ENCODE results near the gene POU2F1. TPM values are rescaled to one million over a fixed set of nuclear protein-coding genes. Genes with fewer than 3 reads are reported as not detected.
"Not testable (repeated sequence)": the region's sequence is repeated elsewhere in the genome, so short reads cannot be mapped to it uniquely, and the experiment has no call there.

POU2F1 gene
- total RNA-seq, 1 donor from 2014 or later, result 17.2 TPM

DNA sequence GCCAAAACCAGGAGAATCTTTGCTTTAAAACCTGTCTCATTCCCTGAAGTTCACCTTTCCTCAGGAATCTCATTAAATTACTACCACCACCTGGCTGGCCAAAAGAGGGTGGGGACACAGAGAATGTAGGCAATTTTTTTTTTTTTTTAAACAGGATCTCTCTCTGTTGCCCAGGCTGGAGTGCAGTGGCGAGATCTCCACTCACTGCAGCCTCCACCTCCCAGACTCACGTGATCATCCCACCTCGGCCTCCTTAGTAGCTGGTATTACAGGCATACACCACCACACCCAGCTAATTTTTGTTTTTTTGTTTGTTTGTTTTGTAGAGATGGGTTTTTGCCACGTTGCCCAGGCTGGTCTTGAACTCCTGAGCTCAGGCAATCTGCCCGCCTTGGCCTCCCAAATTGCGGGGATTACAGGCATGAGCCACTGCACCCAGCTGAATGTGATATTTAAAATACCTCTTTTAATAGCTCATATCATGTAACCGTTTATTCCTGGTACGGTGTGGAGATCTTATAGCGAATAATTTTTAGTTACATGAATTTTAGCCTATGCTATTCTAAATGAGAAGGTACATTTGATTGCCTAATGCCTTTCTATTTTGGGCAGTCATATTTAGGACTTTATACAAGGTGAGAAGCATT is 84.5 kb downstream of the POU2F1 start:
- Mint-ChIP-seq H3K36me3 (ENCODE audit: low read depth) (peaks cover 1% of the 10 kb centered on the region), H3K27me3 (no peaks in the 10 kb centered on the region), H3K27ac (no peak overlapping the region), H3K4me1 (peaks cover 3% of the 10 kb centered on the region), H3K4me3 (no peak overlapping the region), H3K9me3 (no peaks in the 10 kb centered on the region)
- no peak for DNase-seq
- intact Hi-C loops (cut with micrococcal nuclease), result no loop called here

DNA sequence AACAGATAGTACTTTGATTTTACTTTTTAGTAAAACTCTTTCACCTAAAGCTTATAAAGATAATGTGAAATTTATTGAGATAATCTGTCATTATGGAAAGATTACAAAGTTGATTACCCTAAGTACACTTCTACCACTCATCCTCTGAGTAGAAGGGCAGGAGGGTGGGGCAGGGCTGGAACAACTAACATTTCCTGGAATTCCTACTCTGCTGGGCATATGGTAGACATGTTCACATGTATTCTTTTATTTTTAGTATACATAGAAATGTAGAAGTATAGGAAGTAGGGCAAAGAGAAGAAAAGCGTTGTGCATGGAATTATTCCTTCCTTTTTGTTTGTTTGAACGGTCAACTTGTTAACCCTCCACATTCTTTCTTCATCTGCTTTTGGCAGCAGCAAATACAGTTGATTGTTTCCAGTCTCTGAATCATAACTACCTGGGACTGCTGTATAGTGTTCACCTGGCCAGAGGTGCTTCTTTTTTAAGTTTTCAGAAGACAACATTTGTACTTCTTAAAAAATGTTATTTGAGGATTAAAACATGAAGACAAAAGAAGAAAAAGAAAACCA is 85.1 kb downstream of the POU2F1 start:
- H3K9me3 Mint-ChIP-seq, result no peaks in the 10 kb centered on the region
- no peaks in the 10 kb centered on the region for H3K27me3 Mint-ChIP-seq

DNA sequence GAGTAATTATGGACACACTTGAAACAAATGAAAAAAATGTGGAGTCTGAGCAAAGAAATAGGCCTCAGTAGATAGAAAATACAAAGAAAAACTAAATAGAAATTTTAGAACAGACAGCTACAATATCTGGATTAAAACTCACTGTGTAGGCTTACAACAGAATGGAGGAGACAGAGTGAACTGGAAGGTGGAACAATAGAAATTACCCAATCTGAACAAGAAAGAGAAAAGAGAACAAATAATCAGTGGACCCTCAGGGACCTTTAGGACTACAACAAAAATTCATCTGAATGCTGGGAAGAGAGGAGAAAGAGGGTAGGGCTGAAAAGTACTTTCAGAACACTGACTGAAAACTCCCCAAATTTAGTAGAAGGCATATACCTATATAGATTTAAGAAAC is 90.0 kb downstream of the POU2F1 start:
- H3K27ac Mint-ChIP-seq, result no peak overlapping the region
- intact Hi-C loops (cut with micrococcal nuclease), result no loop called here
- no peaks in the 10 kb centered on the region for H3K27me3 Mint-ChIP-seq
- no peak for DNase-seq
- H3K4me3 Mint-ChIP-seq, result no peak overlapping the region
- H3K4me1 Mint-ChIP-seq, result peaks cover 13% of the 10 kb centered on the region
- no peaks in the 10 kb centered on the region for H3K9me3 Mint-ChIP-seq
- peaks cover 7% of the 10 kb centered on the region for H3K36me3 Mint-ChIP-seq (ENCODE audit: low read depth)

More for the DNA sequence above, 85.1 kb downstream of the POU2F1 start:
- no peak overlapping the region for H3K27ac Mint-ChIP-seq
- intact Hi-C loops (cut with micrococcal nuclease), result no loop called here
- peaks cover 5% of the 10 kb centered on the region for H3K4me1 Mint-ChIP-seq
- H3K36me3 Mint-ChIP-seq (ENCODE audit: low read depth), result peaks cover 1% of the 10 kb centered on the region
- H3K4me3 Mint-ChIP-seq, result no peak overlapping the region
- no peak for DNase-seq

DNA sequence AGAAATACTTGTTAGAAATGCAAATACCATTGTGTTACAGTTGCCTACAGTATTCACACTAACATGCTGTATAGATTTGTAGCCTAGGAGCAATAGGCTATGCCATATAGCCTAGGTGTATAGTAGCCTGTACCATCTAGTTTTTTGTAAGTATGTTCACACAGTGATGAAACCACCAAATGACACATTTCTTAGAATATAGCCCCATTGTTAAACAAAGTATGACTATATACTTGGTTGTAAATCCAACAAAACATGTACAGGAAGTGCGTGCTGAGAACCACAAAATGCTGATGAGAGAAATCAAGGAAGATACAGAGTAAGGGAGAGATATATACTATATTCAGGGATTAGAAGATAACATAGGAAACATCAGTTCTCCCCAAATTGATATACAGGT is 92.2 kb downstream of the POU2F1 start:
- intact Hi-C loops (cut with micrococcal nuclease), result no loop called here
- Mint-ChIP-seq H3K27me3 (no peaks in the 10 kb centered on the region), H3K27ac (peak overlapping the region; percentile 5), H3K4me1 (peaks cover 10% of the 10 kb centered on the region), H3K4me3 (no peak overlapping the region), H3K36me3 (ENCODE audit: low read depth) (peaks cover 18% of the 10 kb centered on the region), H3K9me3 (peaks cover 12% of the 10 kb centered on the region)
- peak; percentile 59 for DNase-seq

DNA sequence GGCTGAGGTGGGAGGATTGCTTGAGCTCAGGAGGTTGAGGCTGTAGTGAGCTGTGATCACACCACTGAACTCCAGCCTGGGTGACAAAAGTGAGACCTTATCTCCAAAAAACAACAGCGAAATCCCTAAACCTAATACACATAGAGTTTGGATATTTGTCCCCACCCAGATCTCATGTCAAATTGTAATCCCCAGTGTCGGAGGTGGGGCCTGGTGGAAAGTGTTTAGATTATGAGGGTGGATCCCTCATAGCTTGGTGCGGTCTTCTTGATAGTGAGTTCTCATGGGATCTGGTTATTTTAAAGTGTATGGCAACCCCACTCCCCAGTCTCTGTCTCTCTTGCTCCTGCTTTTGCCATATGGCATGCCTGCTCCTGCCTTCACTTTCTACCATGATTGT is 94.0 kb downstream of the POU2F1 start:
- Mint-ChIP-seq H3K4me3 (no peak overlapping the region), H3K27me3 (no peaks in the 10 kb centered on the region), H3K27ac (no peak overlapping the region), H3K36me3 (ENCODE audit: low read depth) (peaks cover 30% of the 10 kb centered on the region), H3K4me1 (peaks cover 10% of the 10 kb centered on the region), H3K9me3 (peaks cover 23% of the 10 kb centered on the region)
- intact Hi-C loops (cut with micrococcal nuclease), result no loop called here
- DNase-seq, result no peak

DNA sequence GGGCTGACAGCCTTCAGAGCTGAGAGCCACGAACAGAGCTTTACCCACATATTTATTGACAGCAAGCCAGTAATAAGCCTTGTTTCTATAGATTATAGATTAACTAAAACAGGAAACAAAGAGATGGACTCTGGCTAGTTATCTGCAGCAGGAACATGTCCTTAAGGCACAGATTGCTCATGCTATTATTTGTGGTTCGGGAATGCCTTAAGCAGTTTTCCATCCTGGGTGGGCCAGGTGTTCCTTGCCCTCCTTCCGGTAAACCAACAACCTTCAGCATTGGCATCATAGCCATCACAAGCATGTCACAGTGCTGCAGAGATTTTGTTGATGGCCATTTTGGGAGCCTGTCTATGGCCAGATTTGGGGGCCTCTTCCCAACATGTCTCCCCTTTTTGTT is 96.8 kb downstream of the POU2F1 start:
- H3K4me3 Mint-ChIP-seq, result no peak overlapping the region
- intact Hi-C loops (cut with micrococcal nuclease), result no loop called here
- H3K4me1 Mint-ChIP-seq, result peaks cover 6% of the 10 kb centered on the region
- no peaks in the 10 kb centered on the region for H3K27me3 Mint-ChIP-seq
- H3K9me3 Mint-ChIP-seq, result peaks cover 40% of the 10 kb centered on the region
- H3K36me3 Mint-ChIP-seq (ENCODE audit: low read depth), result peaks cover 47% of the 10 kb centered on the region
- H3K27ac Mint-ChIP-seq, result no peak overlapping the region
- DNase-seq, result no peak

DNA sequence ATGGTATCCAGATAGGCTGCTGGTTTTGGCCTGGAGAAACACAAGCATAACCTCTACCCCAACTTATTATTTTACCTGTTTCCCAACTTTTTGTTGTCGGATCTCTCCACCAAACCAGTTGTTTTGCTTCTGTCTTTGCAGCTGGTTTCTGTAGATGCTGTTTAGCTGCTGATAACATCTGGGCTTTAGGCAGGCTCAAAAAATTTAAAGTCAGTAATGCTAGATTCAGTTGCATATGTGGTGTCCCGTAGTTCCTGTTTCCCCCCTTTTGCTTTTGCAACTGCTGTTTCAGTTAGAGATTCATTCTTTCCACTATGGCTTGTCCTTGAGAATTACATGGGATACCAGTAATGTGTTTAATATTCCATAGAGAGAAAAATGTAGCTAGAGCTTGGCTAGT is 98.5 kb downstream of the POU2F1 start:
- peaks cover 58% of the 10 kb centered on the region for H3K36me3 Mint-ChIP-seq (ENCODE audit: low read depth)
- H3K9me3 Mint-ChIP-seq, result peaks cover 46% of the 10 kb centered on the region
- intact Hi-C loops (cut with micrococcal nuclease); H3K4me1 Mint-ChIP-seq; H3K27ac Mint-ChIP-seq; H3K4me3 Mint-ChIP-seq; H3K27me3 Mint-ChIP-seq; DNase-seq: not testable (repeated sequence)

DNA sequence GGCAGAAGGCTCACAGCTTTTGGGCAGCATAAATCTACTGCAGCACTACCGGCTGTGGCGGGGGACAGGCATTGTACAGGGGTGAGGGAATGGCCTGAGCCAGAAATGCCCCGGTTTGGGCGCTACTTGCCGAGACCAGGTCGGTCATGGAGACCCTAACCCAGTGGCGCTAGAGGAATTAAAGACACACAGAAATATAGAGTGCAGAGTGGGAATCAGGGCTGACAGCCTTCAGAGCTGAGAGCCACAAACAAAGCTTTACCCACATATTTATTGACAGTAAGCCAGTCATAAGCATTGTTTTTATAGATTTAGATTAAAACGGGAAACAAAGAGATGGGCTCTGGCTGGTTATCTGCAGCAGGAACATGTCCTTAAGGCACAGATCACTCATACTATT is 101.8 kb downstream of the POU2F1 start:
- Mint-ChIP-seq H3K36me3 (ENCODE audit: low read depth) (peaks cover 62% of the 10 kb centered on the region), H3K27ac (no peak overlapping the region), H3K9me3 (peaks cover 47% of the 10 kb centered on the region), H3K4me3 (no peak overlapping the region), H3K27me3 (no peaks in the 10 kb centered on the region), H3K4me1 (no peaks in the 10 kb centered on the region)
- no peak for DNase-seq
- intact Hi-C loops (cut with micrococcal nuclease), result no loop called here

DNA sequence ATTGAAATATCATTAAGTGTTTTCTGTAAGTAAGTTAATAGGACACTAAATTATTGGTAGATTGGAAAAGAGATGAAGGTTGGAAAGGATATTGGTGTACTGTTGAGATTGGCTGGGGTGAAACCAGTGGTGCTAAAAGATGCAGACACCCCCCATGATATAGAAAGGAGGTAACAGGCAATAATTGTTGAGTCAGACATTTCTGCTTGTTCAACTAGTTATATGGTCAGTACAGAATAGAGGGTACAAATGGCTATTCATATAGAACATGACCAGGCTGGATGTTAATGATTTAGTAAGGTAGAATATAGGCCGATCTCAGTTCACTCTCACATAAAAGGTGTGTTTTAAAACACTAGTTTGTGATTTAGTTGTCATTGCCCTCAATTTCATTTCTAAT is 104.5 kb downstream of the POU2F1 start:
- no peak overlapping the region for H3K27ac Mint-ChIP-seq
- peaks cover 28% of the 10 kb centered on the region for H3K9me3 Mint-ChIP-seq
- no peak overlapping the region for H3K4me3 Mint-ChIP-seq
- peaks cover 43% of the 10 kb centered on the region for H3K36me3 Mint-ChIP-seq (ENCODE audit: low read depth)
- no peaks in the 10 kb centered on the region for H3K27me3 Mint-ChIP-seq
- H3K4me1 Mint-ChIP-seq, result no peaks in the 10 kb centered on the region
- DNase-seq, result no peak
- intact Hi-C loops (cut with micrococcal nuclease), result no loop called here

DNA sequence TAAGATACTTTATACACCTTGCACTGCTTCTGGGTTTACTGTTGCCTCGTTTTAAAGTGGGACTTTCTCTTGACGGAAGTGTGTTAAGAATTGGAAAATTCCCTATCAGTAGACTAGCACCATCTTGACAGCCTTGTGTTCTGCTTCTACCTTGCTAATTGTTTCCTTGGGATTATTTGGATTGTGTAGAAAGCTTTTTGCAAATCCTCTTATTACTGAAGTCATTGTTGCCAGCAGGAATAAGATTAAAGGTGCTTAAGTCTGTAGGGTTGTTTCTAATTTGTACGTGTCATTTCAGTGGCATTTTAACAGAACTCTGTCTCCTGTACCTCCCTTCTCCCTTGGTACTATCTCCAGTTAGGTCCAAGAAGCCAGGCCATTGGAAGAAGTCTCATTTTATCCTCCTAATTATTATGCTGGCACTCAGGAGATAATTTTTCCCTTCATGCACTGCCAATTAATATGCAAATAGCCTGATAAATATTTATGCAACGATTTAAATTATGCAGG is 107.7 kb downstream of the POU2F1 start:
- H3K4me1 Mint-ChIP-seq, result peaks cover 14% of the 10 kb centered on the region
- intact Hi-C loops (cut with micrococcal nuclease), result no loop called here
- H3K27me3 Mint-ChIP-seq, result no peaks in the 10 kb centered on the region

DNA sequence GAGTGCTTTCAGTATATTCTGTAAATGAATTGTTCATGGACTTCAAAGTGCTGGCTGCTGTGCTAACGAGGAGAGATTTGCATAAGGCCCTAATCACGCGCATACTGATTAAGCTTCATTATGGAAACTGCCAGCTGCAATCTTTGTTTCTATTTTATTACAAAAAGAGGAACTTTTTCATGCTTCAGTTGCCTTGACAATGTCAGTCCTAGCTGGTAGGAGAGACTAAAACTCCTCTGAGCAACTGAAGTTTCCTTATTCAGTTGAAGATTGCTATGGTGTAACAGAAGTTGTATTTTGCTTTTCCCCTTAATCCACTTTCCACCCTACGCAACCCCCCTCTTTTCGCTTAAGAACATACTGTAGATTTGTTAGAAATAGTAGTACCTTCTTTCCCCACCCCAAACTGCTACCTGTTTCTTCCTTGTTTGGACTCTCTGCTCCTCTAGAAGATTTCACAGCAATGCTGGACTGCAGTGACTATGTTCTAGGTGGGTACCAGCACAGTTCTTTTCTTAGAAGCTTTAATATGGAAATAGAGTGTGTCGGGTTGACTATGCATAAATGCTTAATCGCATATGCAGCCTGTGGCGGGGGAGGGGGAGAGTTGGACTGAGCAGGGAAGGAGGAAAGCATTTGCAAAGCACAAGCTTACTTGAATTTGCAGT is 108.3 kb downstream of the POU2F1 start:
- Mint-ChIP-seq H3K4me1 (peaks cover 18% of the 10 kb centered on the region), H3K27me3 (no peaks in the 10 kb centered on the region), H3K4me3 (no peak overlapping the region), H3K27ac (no peak overlapping the region), H3K36me3 (ENCODE audit: low read depth) (peaks cover 22% of the 10 kb centered on the region), H3K9me3 (peaks cover 9% of the 10 kb centered on the region)
- intact Hi-C loops (cut with micrococcal nuclease), result no loop called here
- no peak for DNase-seq

More for the DNA sequence above, 107.7 kb downstream of the POU2F1 start:
- Mint-ChIP-seq H3K27ac (no peak overlapping the region), H3K36me3 (ENCODE audit: low read depth) (peaks cover 27% of the 10 kb centered on the region), H3K9me3 (peaks cover 9% of the 10 kb centered on the region), H3K4me3 (no peak overlapping the region)
- no peak for DNase-seq

DNA sequence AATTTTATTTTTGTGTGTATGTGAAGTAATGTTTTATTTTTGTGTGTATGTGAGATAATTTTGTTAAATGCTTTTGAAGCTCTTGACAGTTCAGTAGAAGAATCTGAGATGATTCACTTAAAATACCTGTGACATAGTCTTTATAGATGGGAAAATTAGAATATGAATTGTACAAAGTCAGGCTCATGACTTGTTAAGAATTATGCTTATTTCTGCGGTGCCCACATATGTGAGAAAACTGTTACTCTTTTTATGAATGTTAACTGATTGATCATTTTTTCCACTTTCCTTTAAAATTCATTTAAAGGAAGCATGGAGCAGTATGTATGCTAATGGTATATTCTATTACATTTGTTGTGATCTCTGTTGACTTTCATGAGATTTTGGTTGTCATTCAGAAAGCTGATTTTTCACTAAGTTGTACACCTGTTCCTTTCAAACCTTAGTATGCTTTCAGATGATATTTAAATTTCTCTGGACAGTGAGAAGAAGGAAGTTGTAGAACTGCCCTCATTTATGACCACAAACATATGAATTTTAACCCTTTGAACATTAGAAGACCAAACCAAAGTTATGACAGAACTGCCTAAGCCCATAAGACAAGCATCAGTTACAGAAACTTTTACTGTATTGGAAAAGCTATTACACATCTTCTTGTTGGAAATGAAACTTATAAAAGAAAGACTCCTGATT is 110.1 kb downstream of the POU2F1 start:
- Mint-ChIP-seq H3K4me1 (peaks cover 18% of the 10 kb centered on the region), H3K27me3 (no peaks in the 10 kb centered on the region), H3K36me3 (ENCODE audit: low read depth) (peaks cover 13% of the 10 kb centered on the region), H3K27ac (no peak overlapping the region), H3K4me3 (no peak overlapping the region), H3K9me3 (no peaks in the 10 kb centered on the region)
- intact Hi-C loops (cut with micrococcal nuclease), result no loop called here
- no peak for DNase-seq

DNA sequence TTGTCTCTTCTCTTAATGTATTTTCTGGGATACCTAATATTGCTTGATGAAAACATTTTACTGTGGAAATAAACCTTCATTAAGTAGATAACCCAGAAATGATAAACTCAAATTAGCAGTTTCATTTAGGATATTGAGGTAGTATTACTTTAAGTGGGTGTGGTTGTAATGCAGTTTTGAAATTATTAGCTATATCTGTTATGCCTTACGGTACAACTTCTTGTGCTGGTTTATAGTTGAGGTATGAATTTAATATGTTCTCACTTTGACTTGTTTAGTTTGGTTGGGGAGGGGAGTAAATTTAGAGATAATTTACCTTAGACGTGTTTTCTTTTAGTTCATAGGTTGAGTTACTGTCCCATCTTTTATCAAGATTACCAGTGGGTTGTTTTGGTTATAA is 111.0 kb downstream of the POU2F1 start:
- no peaks in the 10 kb centered on the region for H3K9me3 Mint-ChIP-seq
- intact Hi-C loops (cut with micrococcal nuclease), result no loop called here
- H3K36me3 Mint-ChIP-seq (ENCODE audit: low read depth), result peaks cover 10% of the 10 kb centered on the region

DNA sequence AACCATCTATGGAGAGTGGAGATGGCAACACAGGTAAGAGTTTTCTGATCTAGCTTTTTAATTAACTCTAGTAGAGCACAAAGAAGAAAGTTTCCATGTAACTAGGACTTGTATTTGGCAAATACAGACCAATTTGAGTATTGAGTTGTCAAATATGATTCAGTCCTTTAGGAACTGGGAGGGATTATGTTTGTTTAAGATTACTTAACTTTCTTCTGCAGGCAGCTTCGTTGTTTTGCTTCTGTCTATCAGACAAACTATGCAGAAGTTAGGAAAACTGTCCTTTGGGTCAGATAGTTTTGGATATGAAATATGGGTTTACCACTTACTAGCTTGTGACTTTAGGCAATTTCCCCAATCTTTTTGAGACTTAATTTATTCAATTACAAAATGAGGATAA is 111.8 kb downstream of the POU2F1 start:
- no peak overlapping the region for H3K4me3 Mint-ChIP-seq
- no peaks in the 10 kb centered on the region for H3K27me3 Mint-ChIP-seq
- H3K36me3 Mint-ChIP-seq (ENCODE audit: low read depth), result peaks cover 14% of the 10 kb centered on the region
- H3K27ac Mint-ChIP-seq, result no peak overlapping the region
- no peak for DNase-seq
- H3K4me1 Mint-ChIP-seq, result peaks cover 18% of the 10 kb centered on the region
- intact Hi-C loops (cut with micrococcal nuclease), result no loop called here
- peaks cover 4% of the 10 kb centered on the region for H3K9me3 Mint-ChIP-seq

More for the DNA sequence above, 111.0 kb downstream of the POU2F1 start:
- Mint-ChIP-seq H3K27ac (no peak overlapping the region), H3K4me1 (peaks cover 18% of the 10 kb centered on the region), H3K4me3 (no peak overlapping the region), H3K27me3 (no peaks in the 10 kb centered on the region)
- DNase-seq, result no peak

Data from activated CD4-positive, alpha-beta T cell treated with anti-CD3 and anti-CD28 coated beads, Interleukin-2, amount 10 ng/mL, durations not matched to agents 24 days and 14 days (primary cell).